HPDE6-E6E7 (cell line): ENCODE measurements around the gene C18orf63.
"Not testable (repeated sequence)": the region's sequence is repeated elsewhere in the genome, so short reads cannot be mapped to it uniquely, and the experiment has no call there.

Experiments used
- DNase-seq: peaks from one replicate; pipeline ENCODE4 v3.0.0; 2011; ENCODE audit warnings: missing footprints; ENCODE audit errors: extremely low spot score

The C18orf63 gene

DNA sequence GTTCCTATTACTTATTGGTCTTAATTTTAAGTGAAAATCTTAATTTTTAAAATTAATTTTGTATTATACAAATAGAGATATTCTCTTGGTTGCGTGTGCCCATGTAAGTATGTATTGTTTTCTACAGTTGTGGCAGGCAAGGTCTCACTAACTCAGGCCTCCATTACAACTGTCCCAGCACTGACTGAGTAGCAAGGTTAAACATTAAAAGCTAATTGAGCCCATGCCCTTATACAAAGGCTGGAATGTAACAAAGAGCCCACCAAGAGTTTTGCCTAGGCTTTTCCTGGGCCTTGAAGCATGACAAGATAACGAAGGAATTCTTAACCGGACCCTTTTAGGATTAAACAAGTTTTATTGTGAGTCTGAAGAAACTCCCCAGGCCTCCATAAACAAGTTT lies 11.2 kb downstream of the C18orf63 start:
- DNase-seq: not testable (repeated sequence)

DNA sequence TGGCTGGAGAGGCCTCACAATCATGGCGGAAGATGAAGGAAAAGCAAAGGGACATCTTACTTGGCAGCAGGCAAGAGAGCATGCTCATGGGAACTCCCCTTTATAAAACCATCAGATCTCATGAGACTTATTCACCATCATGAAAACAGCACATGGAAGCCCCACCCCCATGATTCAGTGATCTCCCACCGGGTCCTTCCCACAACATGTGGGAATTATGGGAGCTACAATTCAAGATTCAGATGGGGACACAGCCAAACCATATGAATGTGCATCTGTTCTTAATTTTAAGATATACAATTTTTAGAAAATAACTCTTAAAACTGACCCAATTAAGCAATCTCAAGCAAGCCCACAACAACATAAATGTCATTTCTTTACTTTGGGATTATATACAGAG lies 12.6 kb downstream of the C18orf63 start:
- DNase-seq: no peak

DNA sequence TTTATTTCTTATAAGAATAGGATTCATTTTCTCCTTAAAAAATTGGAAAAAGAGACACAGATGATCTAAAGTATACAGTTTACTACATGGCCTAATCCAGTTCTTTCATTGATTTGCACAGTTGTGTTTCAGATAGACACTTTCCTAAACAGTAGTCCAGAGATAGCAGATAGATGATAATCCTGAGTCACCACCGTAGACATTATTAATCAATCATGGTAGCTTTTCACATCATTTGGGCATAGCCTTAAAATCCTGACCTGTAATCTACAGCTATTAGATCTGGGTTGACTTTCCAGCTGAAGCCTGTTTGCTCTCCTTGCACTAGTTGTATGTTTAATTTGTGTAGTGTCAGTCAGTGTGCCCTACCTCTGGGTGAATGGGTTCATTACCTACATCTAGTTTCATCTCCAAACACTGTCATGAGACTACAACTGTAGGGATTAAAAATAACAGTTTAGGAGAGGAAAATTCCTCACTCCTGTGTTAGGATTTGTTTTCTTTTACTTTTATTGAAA lies 14.1 kb downstream of the C18orf63 start:
- DNase-seq: no peak

DNA sequence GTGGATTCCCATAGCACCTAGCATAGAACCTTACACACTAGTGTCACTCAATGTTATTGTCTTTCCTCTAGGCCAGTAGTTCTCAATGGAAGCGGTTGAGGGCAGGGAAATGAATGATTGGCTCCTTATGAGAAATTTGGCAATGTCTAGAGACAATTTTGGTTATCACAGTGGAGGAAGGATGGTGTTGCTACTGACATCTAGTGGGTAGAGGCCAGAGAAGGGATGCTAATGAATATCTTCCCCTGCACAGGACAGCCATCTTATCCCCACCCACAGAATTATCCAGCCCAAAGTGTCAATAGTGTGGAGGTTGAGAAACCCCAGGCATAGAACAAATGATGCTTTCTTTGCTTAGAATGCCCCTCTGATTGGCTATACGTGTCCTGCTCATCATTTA lies 15.8 kb downstream of the C18orf63 start:
- DNase-seq: peak; percentile 17

DNA sequence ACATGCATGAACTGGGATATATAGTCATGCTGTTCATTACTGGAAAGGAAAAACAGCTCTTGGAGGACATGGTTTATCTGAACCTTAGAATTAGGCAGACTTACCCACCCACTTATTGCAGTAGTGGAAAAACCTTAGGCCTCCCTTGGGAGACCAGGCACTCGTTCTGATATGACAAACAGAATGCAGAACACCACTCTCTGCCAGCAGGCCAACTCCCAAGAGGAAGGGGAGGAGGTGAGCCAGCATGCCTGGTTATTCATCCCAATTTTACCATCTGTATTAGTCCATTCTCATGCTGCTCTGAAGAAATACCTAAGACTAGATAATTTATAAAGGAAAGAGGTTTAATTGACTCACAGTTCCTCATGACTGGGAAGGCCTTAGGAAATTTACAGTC lies 17.5 kb downstream of the C18orf63 start:
- DNase-seq: no peak

DNA sequence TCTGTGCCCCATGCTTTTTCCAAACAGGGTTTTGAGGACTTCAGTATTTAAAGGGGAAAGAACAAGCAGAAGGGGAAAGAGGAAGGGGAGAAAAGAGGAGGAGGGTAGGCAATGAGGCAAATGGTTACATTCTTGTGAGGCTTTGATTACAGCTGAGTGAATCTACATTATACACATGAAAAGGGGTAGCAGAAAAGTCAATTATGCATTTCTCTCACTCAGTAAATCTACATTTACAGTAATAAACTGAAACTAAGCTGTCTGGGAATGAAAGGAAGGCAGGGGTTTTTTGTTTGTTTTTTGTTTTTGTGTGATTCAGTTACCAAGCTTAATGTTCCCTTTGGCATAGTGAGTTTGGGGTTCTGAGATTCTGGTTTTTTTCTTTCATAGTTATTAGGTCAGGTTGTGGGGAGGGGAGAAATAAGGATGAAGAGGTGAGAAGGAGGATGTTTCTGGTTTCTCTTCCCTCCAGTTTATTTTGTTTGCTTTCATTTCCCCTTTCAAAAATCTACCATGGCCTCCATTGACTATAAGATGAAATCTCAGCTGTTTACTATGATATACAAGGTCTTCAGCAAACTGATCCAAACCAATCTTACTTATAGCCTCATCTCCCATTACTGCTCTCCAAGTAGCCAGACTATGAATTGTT lies 18.7 kb downstream of the C18orf63 start:
- DNase-seq: no peak

DNA sequence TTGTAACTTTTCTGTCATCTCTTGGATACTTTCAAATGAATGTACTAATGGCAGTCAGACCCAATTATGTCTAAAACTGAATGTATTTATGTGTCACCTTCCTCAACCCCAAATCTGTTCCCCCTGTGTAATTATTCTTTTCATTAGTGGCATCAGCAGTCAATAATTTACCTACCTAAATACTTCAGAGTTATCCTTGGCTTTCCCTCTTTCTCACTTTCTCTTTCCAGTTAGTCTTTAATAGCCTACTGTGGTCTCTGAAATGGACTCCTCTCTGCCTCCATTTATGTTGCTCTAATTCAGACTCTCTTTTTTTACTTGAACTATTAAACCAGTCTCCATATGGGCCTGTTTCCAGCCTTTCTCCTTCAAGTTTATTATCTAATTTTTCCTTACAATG lies 21.0 kb downstream of the C18orf63 start:
- DNase-seq: no peak

DNA sequence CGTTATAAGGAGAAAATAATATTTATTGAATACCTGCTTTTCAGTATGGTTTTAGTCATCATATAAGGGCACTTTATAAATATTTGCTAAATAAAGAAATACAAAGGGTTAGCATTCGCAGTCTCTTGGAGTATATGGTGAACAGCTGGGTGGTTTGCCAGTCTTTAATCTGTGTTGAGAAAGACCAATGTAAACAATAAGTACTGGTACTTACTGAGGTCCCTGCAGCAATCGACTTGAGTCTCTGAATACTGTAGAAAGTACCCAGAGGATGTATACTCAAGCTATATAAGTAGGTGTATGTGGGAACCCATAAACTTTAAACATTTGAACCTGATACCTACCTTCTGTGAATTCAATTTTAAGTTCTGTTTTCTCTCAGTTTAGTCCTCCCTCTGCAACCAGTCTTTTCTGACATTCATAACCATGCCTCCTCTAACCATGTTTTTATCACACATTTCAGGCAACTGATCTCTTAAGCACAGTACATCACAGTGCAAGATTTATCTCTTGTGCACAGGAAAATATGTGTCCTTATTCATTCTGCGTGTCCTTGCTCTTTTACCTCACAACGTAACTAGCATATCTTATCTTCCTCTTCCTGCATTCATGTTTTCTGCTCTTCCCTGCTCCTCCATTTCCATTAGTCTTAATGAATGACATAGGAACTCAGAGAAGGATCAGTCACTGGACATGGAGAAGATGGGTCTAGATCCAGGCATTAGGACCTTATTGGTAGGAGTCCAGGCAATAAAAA lies 21.7 kb downstream of the C18orf63 start:
- no peak for DNase-seq

DNA sequence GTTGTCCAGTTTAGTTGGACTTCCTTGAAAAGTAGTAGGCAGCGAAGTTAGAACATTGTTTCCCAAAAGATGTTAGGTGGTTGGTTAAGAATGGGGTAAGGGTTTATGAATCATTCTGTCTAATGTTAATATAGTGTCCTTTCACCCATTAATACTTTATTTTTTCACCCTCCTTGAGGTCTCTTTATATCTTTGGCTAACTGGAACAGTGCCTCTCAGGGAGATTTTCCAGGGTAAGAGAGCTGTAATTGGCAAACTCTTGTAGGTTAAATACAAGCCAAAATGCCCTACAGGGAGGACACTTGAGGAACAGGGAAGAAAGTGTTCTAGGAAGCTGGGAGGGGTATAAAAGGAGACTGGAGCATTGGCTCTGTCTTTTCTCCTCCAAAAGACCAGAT lies 22.3 kb downstream of the C18orf63 start:
- no peak for DNase-seq

DNA sequence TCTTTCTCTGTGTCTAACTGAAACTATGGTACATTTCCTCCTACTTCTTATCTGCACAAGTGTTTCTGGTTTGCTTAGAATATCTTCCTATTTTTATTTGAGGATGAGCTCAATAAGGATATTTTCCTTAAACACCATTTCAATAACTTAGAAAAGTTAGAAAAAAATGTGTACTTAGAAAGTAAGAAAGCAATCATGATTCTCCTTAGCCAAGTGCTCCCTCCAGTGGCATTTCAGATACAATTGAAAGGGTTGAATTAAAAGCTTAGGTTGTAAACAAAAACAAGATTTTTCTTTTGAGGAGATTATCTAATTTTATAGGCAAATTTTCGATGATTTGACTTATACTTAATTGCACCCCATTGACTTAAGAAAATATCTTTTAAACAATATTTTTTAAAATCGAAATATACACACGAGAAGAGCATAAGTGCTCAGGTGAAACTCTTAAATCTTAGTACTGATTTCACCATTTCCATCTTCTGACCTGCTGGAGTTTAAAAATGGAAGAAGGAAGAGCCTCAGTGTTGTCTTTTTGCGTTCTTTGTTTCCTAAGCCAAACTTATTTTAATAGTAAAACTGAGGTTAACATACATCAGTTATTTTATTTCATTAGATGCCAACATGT lies 26.9 kb downstream of the C18orf63 start:
- DNase-seq: no peak

DNA sequence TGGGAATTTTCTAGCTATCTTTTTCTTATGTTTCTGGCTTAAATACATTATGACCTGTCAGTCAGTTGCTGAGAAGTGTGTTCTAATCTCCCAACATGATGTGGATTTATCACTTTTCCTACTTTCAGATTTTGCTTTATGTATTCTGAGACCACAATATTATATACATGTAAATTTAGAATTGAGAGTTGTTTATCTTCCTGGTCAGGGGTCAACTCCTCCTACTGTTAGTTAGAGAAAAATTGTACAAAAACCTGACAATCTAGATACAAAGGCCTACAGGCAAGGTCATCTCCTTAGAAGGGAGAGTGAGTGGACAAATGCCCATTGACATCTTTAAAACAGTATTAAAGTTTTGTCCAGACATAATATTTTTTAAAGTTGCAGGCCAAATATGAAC lies 30.6 kb downstream of the C18orf63 start:
- no peak for DNase-seq

DNA sequence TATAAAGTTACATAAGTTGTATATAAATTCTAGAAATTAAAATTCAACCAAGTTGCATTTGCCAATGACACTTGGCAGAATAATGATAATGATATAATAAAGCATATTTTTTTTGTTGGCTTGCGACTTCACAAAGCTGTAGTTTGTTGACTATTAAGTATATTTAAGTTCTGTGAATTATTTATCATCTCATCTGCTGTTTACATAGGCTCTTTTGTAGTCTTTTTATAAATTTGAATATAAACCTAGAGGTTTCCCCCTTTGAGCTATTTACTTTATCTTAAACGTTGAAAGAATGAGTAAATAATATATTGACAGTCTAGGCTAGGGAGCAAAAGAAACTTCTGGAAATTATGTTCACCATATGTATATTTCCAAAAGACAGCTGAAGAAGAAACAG lies 32.9 kb downstream of the C18orf63 start:
- DNase-seq: no peak

DNA sequence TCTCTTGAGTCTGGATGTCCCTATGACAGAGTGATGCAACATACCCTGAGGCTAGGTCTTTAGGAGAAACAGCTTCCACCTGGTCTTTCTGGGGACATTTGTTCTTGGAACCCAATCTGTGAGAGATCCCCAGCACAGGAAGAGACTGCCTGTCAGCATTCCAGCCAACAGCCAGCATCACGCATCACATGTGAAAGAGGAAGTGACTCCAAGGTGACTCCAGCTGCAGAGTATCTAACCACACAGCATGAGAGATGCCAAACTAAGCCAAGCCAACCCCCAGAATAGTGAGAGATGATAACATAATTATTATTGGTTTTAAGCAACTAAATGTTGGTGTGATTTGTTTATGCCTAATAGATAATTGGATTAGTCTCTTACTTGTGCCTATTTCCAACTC lies 35.7 kb downstream of the C18orf63 start:
- DNase-seq: no peak

DNA sequence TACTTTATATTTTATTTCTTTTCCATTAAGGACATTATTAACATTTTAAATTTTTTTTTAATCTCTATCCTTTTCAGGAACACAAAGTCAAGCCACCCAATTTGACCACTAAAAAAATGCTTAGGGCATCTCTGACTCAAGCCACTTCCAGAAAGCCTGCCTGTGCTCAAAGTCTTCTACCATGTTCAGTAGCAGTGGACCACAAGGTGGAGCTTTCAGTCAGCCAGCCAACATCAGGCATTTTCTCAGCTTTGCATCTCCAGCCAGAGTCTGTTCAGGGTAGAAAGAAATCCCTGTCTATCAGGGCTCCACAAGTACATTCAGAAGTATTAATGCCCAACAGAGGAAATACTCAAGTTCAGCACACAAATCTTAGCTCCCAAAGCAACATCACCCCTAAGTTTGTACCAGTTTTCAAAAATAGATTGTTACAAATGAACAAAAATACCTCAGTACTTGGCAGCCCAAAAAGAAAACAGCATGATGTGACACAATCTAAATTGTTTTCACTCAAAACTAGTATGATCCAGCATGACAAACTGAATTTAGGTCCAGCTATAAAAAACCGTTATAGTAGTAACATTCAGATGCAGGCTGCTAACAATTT lies 37.6 kb downstream of the C18orf63 start:
- peak; percentile 47 for DNase-seq

DNA sequence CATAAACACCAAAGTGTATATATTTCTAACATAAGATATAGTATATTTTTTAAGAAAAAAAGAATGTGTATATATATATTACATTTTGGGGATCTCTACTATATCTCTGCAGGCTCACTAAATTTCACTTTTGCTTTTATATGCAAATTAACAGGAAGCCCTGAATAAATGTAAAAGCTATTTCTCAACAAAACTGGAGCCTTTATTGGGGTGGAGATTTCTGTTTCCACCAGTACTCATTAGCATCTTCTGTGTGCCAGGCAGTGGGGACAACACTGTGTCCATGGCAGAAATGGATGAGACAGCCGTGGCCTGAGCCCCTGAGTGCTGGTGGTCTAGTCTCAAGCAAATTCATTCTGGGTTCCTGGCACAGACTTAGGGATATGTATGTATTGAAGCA lies 41.3 kb downstream of the C18orf63 start:
- DNase-seq: no peak

DNA sequence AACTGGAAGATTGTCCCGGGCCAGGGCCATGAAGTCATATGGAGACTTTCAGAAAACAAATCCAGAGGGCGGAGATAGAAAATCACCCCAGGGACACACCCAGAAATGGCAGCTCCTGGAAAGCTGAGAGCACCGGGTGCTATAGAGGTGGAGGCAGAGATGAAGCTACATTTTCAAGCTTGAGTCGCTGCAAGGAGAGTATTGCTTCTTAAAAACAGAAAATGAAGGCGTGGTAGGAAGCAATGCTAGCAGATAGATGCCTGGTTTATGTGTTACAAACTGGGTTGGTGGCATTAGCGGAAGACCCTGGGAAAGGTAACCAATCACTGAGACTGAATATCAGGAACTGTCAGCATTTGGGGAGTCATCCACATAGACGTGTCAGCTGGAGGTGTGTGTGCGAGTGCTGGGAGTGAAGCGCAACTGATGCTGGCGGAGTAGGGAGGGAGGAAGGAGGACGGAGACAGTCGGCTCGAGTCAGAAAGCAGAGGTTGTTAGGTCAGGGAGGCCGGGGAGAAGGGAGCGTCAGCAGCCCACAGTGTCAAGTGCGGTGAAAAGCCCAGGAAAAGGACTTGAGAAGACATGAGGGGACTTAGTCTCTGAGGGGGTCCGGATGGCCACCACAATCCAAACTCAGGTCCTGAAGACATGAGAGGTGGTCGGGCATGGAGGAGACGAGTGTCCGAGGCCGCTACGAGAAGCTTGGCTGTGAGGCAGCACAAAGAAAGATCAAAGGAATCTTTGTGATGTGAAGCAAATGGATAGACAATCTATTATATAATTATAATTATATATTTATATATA lies 45.4 kb downstream of the C18orf63 start:
- no peak for DNase-seq

DNA sequence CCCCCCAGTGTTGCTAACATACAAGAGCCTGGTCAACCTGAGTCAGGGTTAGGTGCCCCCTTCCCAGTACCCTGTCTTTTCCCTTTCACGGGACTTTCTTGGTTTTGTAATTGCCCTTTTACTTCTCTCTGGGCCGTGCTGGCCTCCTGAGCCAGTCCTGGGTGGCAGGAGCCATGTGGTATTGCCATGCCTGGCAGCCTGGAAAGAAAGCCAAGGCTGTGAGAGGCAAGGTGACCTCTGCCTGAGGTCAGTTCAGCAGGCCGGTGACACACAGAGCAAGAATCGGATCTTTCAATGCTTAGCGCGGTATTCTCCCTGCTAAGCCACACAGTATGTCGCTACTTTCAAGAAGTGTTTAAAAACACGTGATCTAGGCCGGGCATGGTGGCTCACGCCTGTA lies 52.3 kb downstream of the C18orf63 start:
- DNase-seq: no peak

DNA sequence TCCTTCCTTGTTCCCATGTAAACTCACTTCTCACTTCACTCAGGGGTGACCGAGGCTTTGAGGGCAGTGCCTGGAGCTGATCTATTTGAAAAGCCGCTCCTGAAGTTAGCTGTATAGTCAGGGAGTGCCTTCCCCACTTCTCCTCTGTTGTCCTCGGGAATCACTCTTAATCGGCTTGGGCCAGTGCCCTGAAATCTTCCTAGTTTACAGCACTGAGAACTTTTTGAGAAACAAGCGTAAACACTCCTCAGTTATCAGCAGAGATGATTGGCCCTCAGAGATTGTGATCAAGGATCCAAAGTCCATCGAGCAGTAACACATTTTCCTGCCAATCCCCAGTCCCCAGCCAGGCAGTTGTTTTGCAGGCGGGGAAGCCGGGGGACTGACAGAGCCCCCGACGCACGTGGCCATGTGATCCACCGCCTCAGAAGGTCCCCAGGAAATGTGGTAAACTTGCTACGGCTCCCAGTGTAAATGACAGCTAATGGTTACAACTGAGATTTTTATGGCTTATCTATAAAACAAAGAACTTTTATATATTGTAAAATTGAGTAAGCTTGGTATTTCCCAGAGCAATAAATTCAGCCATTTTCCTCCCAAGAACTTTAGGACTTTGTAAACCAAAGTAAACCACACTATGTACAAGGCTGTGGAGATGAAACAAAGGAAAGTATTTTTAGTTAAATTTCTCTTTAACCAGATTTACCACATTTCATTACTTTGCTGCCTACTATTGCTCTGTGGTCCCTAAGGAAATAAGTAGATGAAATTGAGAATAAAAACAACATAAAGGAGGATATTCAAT lies 53.5 kb downstream of the C18orf63 start:
- DNase-seq: no peak

DNA sequence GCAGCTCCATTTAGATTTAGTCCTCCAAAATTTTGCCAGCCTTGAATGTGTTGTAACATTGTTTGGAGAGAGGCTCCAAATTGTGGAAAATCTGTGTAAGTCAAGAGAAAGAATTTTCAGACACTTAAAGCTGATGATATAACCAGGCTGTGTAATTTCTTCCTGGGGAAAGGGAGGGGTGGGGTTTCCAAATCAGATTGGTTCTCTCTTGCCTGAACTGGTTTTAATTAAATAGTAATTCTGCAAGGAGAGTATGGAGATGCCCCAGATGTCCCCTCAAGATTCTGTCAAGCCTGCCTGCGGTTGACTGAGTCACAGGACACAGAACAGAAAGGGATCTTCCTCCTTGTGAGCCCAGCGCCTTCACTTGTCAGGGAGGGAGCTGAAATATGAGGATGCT lies 54.5 kb downstream of the C18orf63 start:
- no peak for DNase-seq

DNA sequence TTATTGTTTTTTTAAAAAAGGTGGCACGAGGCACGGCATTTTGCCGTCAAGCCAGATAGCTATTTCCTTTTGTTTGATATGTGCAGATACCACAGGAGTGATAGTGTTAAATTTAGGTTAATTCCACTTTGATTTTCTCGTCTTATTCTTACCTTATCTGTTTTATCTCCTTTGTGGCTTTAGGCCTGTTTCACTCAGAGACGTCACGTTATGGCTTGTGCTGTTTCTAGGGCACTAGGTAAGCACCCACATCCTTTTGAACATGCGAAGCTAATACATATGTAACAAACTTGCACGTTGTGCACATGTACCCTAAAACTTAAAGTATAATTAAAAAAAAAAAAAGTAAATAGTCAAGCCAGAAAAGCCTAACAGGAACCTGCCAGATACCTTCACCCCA lies 57.8 kb downstream of the C18orf63 start:
- DNase-seq: no peak

DNA sequence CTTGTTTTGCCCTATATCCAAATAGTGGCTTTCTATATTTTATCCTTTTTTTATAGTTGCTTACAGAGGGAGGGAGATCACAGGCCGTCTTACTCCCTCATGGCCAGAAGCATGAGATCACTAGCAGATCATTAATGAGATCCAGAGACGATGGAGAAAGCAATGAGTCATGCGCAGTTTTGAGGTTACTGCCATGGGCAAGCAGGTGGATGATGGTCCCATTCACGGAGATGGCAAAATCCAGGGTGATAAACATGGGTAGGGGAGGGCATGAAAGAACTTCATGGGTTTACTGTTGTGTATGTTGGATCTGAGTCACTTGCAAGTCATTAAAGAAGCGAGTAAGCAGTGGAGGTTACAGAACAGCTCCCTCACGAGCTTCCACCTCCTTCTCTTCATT lies 60.4 kb downstream of the C18orf63 start:
- no peak for DNase-seq
